Liver (tissue), 3 donors: ENCODE measurements around the gene TRH.

Source experiments
- CTCF ChIP-seq: fragments of 150-350 bp; IDR thresholded peaks from 2 replicates; pipeline ENCODE4 v1.5.1; 2017; ENCODE audit warnings: improper control_type of control experiment, low read depth, low read length; ENCODE audit not compliant: missing input control
- EGR1 ChIP-seq, 2 donors: IDR thresholded peaks; 2 replicates each; pipeline ENCODE4 v1.6.1; 2016 to 2018; ENCODE audit warnings: antibody characterized with exemption in 2 of 2, low read depth in 2 of 2
- REST ChIP-seq: IDR thresholded peaks from 2 replicates; pipeline ENCODE4 v1.6.1; 2016; ENCODE audit warnings: antibody characterized with exemption, mild to moderate bottlenecking
- RXRA ChIP-seq, 2 donors: IDR thresholded peaks; 2 replicates each; pipeline ENCODE4 v1.6.1; 2017 to 2018; ENCODE audit warnings: antibody characterized with exemption in 2 of 2, mild to moderate bottlenecking in 1 of 2
- TAF1 ChIP-seq: conservative IDR thresholded peaks from 2 replicates; pipeline ENCODE4 v1.6.1; 2016; ENCODE audit warnings: antibody characterized with exemption, mild to moderate bottlenecking
- YY1 ChIP-seq: IDR thresholded peaks from 2 replicates; pipeline ENCODE4 v1.6.1; 2016; ENCODE audit warnings: antibody characterized with exemption, mild to moderate bottlenecking
- ZBTB33 ChIP-seq: IDR thresholded peaks from 2 replicates; pipeline ENCODE4 v1.6.1; 2016; ENCODE audit warnings: antibody characterized with exemption
- donor health status: healthy.
- donor health status: healthy.

- TF ChIP-seq CTCF (no peak), YY1 (no peak), TAF1 (no peak), EGR1 (IDR thresholded peaks at IDR 0.05; ENCODE audit: low read depth in 2 of 2) (no peak), ZBTB33 (no peak), RXRA (IDR thresholded peaks at IDR 0.05) (no peak), REST (no peak)
Observed at GRCh38 chr3:129974564-129974832, at the start of gene TRH.
